HG03095 (cell line): ENCODE measurements around the gene HOXA3.

Experiments used
- ATAC-seq: cut with Tn5 transposase; IDR thresholded peaks from one replicate; pipeline ENCODE4 v1.9.1; 2021; ENCODE audit warnings: moderate library complexity; ENCODE audit not compliant: unreplicated experiment

HOXA3 gene

DNA sequence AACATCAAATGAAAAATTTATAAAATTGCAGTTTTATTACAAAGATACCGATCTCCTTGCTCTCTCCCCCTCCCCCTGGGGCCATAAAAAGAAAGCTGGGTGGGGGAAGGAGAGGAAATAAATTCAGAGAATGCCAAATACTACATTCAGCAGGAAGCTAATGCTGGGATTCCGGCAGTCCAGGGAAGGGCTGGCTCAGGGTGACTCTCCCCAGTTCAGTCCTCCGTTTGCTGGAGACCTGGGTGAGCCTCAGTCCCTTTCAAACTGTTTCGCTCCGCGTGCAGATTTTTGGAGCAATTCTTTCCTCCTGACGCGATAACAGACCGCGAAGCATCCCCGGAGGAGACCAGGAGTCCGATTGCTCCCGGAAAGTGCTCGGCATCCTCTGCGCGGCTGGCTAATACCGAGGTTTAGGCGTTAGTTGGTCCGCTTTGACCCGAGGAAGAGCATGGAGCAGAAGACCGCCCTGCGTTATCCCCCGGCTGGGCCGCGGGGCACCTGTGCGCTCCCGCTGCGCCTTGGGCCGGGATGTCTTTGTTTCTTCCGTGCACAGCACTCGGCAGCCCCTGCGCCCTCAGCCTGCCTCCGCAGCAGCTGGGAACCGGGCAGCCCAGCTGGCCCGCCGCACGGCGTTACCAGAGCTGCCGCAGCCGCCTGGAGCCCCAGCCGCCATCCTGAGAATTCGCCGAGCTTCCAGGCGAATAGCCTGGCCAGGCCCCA, 46.0 kb downstream of the HOXA3 start:
- no peak for ATAC-seq

DNA sequence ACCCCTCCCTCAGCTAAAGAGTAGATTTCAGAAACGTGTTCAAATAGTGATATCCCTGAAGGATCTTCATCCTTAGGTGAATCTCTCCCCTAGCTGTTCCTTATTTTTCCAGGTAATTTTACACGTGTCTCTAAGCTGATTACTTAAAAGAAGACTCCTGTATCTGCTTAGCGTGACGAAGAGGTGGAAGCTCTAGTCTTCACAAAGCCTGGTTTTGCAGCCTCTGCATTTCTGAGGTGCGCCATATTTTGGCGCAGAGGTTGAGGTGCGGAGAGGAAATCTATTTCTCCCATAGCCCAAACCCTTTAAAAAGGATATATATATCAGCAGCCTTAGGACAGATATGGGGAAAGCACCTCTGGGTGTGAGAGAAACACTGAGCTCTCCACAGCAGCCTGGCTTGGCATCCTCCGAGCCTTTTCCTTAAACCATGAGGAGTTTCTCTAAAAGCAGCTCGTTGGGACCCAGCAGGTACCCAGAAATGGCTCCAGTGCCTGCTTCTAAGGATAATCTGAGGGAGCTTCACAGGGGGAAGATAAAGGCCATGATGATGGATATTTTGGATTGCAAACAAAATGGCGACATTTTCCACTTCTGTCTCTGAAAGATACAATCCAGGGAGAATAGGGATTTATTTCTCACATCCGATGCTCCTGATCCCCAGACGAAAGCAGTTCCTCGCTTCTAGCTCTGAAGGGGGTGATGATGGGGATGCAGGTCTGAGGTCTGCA, 46.9 kb downstream of the HOXA3 start:
- ATAC-seq: no peak

DNA sequence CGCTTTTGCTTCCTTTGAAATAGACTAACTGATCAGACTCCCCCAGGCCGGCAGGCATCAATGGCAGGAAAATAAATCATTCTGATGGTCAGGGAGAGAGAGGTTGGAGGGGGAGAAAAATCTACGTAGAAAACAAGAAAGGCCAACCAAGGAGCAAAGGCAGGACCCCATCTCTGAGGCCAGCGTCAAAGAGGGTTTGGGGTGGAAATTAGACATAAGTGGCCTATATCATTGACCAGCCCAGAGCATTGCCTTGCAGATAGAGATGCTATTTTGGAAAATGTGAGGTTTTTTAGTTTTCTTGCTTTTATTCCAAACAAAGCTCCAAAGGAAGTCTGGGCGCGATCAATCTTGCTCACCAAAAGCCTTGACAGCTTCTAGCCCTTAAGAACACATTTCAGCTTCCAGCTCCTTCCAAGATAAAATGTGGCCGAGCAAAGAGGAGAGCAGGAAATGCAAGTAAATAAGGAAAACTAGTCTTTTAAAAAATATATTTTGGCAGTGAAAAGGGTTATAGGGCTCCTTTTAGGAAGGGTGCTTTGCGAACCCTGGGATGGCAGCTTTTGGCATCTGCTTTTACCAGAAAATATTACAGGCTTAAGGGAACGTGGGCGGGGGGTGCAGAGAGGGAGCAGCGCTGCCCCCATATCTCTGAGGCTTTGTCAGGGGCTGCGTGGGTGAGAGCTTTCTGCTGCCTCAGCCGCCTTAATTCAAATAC, 47.9 kb downstream of the HOXA3 start:
- no peak for ATAC-seq

DNA sequence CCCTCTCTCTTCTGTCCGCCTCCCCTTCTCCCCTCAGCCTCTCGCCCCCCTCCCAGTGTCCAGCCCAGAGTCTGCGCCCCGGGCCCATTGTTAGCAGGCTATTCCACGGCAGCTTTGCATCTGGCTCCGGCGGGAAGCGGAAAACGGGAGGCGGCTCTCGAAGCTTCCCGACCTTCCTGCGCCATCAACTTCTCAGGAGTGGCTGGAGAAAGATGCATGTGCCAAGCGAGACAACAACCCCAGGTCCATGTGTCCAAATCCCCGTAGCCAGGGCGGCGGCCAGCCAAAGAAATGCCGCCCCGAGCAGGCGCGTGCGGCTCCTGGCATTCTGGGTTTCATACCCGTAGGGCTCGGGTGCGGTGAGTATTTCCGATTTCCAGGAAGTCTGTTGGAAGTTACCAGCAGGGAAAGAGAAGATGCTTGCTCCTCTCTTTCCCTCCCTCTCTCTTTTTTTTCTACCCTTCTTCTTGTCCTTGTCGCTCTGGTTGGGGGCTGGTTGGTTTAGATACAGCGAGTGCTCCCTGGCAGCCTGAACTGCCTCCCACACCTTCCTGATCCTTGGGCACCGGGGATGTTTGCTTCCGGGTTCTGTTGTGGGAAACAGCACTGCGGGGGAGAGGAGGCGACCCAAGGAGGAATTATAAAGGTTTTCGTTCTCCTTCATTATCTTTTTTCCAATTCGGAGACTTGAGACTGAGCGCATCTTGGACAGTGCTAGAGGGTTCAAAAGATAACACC, 48.7 kb downstream of the HOXA3 start:
- ATAC-seq: no peak

DNA sequence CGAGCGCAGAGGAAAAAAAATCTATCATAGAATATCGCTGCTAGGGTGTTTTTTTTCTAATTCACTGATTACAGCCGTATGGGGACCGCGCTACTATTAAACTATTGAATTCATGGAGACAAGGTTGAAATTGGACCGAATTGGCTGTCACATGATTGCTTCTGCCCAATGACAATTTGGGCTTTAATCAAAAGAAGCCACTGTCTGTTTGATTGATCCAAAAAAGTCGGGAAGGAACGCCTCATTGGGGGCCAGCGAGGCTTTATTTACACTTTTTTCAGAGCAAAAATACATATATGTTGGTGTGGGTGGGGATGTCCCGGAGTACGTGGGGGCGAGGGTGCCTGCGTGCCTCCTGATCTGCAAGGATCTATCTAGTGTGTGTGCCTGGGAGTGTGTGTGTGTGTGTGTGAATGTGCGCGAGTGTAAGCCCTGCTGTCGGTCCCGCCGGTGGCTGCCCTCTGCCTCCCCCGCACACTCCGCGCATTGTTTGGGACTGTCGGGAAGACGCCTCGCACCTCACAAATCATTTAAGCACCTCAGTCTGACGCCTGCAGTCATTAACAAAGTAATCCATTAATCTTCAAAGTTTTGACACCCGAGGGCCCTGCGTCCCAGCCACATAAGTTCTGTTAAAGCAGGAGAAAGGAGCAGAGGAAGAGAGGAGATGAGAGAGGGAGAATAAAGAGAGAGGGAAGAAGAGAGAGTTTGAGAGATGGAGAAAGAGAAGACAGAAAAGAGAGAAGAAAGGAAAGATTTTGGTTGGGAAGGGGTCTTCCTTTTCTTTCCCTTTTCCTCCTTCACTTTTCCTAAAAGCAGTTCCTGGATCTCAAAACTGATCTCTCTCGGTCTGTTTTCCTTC, 49.6 kb downstream of the HOXA3 start, which contains the start of gene HOXA2:
Gene HOXA2 (minus strand): TSS at position 103 of the 862 bp plus-strand sequence. CDS start 183 bp downstream, outside the sequence.
- ATAC-seq: no peak

DNA sequence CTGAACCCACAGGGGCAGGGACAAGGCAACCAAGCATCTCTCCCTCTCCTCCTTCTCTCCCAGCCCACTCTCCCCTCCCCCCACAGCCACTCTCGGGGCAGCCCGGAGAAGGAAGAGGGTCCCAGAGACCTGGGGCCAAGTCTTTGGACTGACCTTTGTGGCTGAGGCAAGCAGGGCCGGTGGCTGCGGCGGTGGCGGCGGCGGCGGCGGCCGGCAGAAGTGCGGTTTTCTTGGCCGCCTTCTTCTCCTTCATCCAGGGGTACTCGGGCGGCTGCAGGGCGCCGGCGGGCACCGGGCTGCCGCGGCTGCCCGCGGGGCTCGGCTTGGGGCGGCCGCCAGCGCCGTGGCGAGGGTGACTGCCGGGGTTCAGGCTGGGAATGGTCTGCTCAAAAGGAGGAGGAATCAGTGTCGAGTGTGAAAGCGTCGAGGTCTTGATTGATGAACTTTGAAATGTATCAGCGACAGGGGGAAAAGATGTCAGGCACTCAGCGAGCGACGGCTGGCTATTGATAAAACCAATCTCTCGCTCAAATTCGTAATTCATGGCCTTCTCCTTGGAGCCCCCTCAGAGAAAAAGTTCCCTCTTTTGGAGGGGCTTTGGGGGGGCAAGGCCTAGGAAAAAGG, 50.3 kb downstream of the HOXA3 start:
- ATAC-seq: no peak

DNA sequence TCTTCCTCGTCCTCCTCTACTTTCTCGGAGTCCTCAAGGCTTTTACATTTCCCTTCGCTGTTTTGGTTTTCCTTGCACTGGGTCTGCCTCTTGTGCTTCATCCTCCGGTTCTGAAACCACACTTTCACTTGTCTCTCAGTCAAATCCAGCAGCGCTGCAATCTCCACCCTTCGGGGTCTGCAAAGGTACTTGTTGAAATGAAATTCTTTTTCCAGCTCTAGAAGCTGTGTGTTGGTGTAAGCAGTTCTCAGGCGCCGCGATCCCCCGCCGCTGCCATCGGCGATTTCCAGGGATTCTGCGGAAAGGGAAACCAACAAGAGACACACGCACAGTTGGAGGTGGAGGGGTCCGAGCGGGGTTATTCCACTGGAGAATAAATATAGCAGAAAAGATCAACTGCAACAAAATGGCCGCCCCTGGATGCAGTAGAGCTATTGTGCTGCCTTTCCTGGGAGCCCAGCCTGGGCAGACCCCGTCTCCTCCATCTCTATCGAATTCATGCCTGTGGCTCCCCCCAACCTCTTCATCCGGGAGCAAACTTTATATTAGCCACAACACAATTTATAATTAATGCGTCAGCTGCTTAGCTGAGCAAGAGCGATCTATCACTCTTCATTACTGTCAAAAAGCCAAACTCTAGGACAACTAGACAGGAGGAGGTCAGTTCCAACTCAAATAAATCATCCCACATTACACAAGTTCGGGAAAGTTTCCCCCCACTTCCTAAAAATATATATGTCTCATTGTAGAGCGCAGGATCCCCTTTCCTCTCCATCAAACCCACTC, 51.0 kb downstream of the HOXA3 start:
- no peak for ATAC-seq

DNA sequence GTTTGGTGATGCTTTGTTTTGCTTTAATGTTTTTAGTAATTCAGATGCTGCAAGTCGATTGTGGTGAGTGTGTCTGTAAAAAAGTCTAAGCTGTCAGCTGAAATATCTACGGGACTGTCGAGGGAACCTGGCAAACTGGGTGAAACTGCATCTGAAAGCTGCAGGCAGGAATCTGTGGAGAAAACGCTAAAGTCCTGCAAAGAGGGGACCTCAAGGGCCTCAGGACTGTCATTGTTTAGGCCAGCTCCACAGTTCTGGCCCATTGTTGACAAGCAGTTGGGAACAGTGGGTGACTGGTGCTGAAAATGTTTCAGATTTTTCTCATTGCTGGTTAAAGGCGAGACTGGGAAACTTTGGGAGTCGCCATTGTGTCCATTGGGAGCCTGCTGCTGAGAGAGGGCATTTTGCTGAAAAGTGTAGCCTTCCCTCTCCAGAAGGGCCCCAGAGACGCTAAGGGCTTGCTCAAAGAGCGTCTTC, 51.7 kb downstream of the HOXA3 start:
- no peak for ATAC-seq

DNA sequence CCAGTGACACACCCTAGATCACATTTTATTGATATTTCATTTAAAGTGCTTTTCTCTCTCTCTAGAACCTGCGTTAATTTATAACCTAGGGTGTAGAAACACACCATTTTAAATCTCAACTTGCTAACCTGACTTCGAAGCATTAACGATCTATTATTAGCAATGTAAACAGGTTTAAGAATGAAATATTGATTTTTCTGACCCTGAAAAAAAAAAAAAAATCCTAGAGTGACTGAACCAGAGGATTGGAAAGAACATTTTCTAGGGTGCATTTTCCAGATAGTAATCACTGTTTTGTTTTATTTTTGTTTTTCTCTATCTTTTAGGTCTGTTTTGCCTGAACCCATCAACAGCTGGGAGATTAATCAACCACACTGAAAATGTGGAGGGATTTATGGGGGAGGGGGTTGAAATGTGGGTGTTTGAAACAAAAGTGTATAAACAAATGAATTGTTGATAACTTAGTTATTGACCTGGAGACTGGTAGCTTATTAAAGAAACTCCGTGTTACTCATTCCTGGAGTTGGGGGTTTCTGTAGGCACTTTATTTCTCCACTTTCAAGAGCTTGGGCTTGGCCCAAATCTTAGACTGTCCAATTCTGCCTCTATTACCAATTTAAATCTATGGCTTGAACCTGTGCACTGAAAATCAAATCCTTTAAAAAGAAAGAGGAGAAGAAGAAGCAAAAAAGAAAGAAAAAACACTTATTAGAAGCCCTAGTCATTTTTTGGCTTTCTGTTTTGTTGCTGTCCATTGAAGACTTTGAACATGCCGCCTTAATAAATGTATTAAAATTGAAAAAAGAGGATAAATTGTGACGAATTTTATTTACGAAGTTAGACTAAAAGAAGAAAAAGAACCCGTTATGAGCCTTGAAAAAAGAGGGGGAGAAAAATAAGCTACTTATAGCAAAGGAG, 52.7 kb downstream of the HOXA3 start:
- ATAC-seq: no peak

DNA sequence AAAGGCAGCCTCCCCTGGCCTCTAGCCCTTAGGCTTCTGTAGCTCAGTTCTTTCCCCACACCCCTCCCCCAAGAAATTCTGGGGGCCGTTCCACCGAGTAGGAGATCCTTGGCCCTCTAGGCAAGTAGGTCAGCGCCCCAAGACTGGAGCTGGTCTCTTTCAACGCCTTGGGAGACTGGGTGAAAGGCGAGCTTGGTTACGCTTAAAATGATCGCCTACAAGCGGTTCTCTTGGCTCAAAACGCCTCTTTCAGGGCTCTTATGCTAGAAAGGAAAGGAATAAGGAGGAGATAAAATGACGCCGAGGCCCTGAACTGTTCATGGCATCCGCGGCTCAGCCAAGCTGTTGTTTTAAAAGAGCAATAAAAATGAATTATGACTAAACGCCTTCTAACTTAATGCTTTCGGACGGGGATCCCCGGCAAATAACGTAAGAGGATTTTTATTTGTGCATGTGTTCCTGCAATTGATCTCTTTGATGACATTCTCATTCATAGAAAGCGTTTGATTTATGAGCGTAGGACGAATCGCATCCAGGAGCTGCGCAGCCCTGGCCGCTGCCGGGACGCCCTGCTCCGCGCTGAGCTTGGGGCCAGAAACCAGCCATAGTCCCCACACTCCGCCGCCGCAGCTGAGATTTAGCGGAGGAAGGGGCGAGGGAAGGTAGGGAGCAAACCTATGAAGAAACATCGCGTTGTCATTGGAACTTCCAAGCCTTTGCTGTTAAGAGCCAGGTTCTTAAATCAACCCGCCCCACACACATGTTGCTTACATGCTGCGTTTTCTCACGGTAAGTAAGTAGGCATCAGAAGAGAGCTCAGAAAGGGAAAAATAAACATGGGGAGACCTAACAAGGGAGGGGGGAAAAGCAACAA, 53.6 kb downstream of the HOXA3 start:
- ATAC-seq: no peak

DNA sequence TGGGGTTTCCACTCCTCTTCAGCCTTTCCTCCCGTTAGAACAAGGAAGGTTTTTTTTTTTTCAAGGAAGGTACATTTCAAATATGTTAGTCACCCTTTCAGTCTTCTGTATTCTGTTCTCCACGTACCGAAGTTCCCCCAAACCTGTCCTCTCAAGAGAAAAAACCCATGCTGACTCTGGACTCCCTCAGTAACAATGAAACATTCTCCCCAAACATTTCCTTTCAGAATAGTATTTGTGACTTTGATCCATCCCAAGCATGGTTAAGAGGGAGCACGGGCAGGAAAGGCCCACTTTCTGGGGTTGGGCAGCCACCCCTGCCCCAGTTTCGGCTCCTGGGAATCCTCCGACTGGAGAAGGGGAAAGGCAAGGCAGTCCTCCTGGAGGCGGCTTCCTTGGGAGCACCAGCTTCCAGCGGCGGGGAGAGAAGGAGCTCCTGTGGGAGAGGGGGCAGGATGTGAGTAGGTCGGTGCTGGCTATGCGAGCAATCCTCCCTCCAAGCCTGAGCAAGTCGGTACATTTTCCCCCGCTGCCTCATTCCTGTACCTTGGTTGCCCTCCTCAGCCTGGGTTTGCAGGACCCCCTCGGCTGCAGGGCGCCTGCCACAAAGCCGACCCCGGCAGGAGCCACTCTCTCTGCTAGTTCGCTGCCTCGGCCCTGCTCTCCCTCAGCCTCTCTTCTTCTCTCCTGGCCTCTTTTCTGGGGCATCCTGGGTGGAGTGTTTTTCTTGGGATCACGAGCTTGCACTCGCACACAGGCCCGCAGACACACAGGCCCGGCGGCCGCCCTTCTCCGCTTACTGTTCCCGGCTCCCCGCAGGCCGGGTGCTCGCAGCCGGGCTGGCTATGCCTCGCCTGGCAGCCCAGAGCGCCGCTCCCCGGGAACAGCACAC, 54.5 kb downstream of the HOXA3 start:
- ATAC-seq: no peak

DNA sequence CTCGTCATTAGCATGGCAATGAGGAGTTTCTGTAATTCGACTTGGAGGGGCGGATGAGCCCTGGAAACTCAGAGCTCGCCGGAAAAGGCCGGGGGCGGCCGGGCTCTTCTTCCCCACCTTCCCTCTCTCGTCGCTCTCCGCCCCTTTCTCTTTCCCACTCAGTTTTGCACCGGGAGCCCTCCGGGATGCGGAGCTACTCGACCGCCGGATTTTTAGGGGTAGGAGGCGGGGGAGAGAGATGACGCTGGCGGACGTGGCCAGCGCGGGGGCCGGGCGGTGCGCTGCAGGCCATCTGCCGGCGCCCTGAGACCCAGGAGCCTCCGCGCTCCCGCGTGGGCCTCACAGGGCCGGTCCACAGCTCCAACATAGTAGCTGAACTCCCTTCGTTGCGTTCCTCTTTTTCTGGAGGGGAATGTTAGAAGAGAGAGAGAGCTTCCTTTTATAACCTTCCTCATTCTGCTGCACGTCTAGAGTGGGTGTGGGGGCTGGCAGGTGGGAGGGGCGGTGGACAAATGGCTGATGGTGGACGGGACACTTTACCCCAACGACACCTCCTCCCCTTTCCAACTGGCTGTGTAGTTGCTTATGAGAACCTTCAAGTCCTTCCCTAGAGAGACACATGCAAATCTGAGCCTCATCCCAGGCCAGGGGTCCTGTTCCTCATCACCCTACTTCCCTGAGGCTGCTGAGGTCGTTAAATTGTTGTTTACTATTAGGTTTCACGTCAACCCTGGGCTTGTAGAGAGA, 55.4 kb downstream of the HOXA3 start:
- no peak for ATAC-seq

DNA sequence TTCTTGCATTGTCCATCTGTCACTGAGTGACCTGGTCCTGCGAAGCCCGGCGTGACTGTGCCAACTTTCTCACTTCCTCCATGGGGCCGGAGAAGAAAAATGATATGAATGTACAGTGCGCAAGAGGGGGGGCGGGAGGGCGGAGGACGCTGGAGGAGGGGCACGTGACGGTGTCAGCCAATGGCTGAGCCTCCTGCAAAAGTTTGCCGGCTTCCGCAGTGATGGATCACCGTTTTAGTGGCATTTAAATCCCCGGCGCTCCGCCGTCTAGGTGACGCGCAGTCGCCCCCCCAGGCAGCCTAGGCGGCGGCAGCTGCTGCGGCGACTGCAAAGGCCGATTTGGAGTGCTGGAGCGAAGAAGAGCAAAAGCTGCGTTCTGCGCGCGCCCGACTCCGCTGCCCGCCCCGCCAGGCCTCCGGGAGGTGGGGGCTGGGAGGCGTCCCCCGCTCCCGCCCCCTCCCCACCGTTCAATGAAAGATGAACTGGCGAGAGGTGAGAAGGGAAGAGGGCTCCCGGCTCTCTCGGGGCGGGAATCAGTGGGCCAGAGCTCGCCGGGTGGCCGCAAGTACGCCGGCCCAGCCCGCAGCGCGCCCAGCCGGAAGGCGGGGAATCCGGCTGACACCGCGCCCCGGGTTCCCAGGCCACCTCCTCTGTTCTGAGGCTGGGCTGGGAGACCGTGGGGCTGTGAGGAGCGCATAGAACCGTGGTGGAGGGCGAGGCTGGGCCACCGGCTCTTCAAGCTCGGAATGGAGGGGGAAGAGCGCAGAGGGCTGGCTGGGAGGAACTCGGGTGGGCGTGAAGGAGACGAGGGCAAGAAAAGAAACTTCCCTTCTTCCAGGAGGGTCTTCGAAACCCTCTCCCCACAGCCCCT, 56.3 kb downstream of the HOXA3 start, which contains the start of gene HOXA1:
Gene HOXA1 (minus strand): TSS at position 104 of the 871 bp plus-strand sequence. CDS start 88 bp downstream, at position 16.
- peak; percentile 82 for ATAC-seq
